GM12878 (cell line): ENCODE results near the gene PRRT1. TPM values are rescaled to one million over a fixed set of nuclear protein-coding genes. Genes with fewer than 3 reads are reported as not detected.

ENCODE experiments used
- ATAC-seq: fragments of 200-7000 bp; cut with Tn5 transposase; 3 replicates; pipeline ENCODE4 v1.9.1; 2020; ENCODE audit warnings: mild to moderate bottlenecking, moderate library complexity
- BruUV-seq: library from RNA; stranded (reverse); fragments of 400-500 nt; replicated peaks from 2 replicates; lab custom pipeline; 2021; lab: Mats Ljungman, UMichigan
- CTCF ChIA-PET: fragments of 300-600 bp; sonication (Branson Sonifier 250); formaldehyde crosslinking; extraction: SDS; loops from one replicate; lab custom pipeline; 2021; ENCODE audit warnings: inconsistent platforms; lab: Yijun Ruan, JAX
- POLR2A ChIA-PET: fragments of 350-600 bp; formaldehyde crosslinking; extraction: SDS; loops from one replicate; lab custom pipeline; 2021; ENCODE audit warnings: inconsistent platforms; lab: Charles Lee
- RAD21 ChIA-PET: fragments of 300-600 bp; sonication (Branson Sonifier 250); formaldehyde crosslinking; loops from one replicate; lab custom pipeline; 2023; ENCODE audit warnings: antibody characterized with exemption; ENCODE audit not compliant: unreplicated experiment; lab: Charles Lee
- SMC1A ChIA-PET: fragments of 300-600 bp; sonication (Branson Sonifier 250); formaldehyde crosslinking; loops from one replicate; lab custom pipeline; 2023; ENCODE audit not compliant: unreplicated experiment, uncharacterized antibody; lab: Charles Lee
- DNase-seq: peaks from one replicate; pipeline ENCODE4 v3.0.0-alpha.2; 2011; ENCODE audit warnings: low read depth, low spot score
- FAIRE-seq: peaks from 3 replicates; lab custom pipeline; 2011; peaks lifted over from hg19 to GRCh38; lab: Jason Lieb, UNC
- H2AFZ ChIP-seq: 2 replicates; pipeline ENCODE4 v1.6.0; 2011; ENCODE audit warnings: low read depth, low read length, control low read depth; ENCODE audit not compliant: control insufficient read depth
- H3K27ac ChIP-seq: 2 replicates; pipeline ENCODE4 v1.5.1; 2011; ENCODE audit warnings: control low read depth; ENCODE audit not compliant: control insufficient read depth, insufficient read depth
- H3K27me3 ChIP-seq, 2 experiments: replicated peaks in 1 of 2; 2 replicates each; pipeline versions ENCODE4 v1.6.0 to v1.6.1; 2011; ENCODE audit warnings: low read length in 1 of 2; ENCODE audit not compliant: control insufficient read depth in 2 of 2, insufficient read depth in 2 of 2
- H3K36me3 ChIP-seq, 2 experiments: 2 replicates each; pipeline ENCODE4 v1.5.1; 2011; ENCODE audit warnings: low read length in 1 of 2; ENCODE audit not compliant: control insufficient read depth in 2 of 2, insufficient read depth in 2 of 2
- H3K4me1 ChIP-seq: 2 replicates; pipeline ENCODE4 v1.6.1; 2011; ENCODE audit warnings: mild to moderate bottlenecking, low read length, moderate library complexity, mixed read lengths; ENCODE audit not compliant: control insufficient read depth, insufficient read depth
- H3K4me2 ChIP-seq: 2 replicates; pipeline ENCODE4 v1.6.0; 2011; ENCODE audit warnings: control low read depth; ENCODE audit not compliant: control insufficient read depth, insufficient read depth
- H3K4me3 ChIP-seq: fragments of 200-600 bp; sonication (generic); 2 replicates; pipeline ENCODE4 v1.5.1; 2016
- H3K79me2 ChIP-seq: 2 replicates; pipeline ENCODE4 v1.6.0; 2011; ENCODE audit warnings: low read length; ENCODE audit not compliant: control insufficient read depth, insufficient read depth
- H3K9ac ChIP-seq: 2 replicates; pipeline ENCODE4 v1.8.0; 2011; ENCODE audit warnings: low read length, control low read depth, mixed read lengths; ENCODE audit not compliant: control insufficient read depth, insufficient read depth
- H3K9me3 ChIP-seq: replicated peaks from 3 replicates; pipeline ENCODE4 v1.5.1; 2011; ENCODE audit warnings: mild to moderate bottlenecking, low read length; ENCODE audit not compliant: control insufficient read depth, insufficient read depth
- H4K20me1 ChIP-seq: 2 replicates; pipeline ENCODE4 v1.6.0; 2011; ENCODE audit not compliant: control insufficient read depth, insufficient read depth
- NR2C2 ChIP-seq: IDR thresholded peaks from 2 replicates; pipeline ENCODE4 v1.6.1; 2011; ENCODE audit warnings: borderline replicate concordance, low read depth; ENCODE audit not compliant: control insufficient read depth, insufficient read length
- RAD21 ChIP-seq: IDR thresholded peaks from 2 replicates; pipeline ENCODE4 v1.6.1; 2011; ENCODE audit warnings: mild to moderate bottlenecking, low read depth, low read length, moderate library complexity; ENCODE audit not compliant: insufficient read depth
- ZNF274 ChIP-seq: IDR thresholded peaks from one replicate; pipeline ENCODE4 v1.8.0; 2011; ENCODE audit not compliant: insufficient read length, insufficient read depth
- WGBS: methylation state at CpG from one replicate; pipeline ENCODE4 v1.1.6; 2016; ENCODE audit warnings: low lambda C conversion rate; ENCODE audit not compliant: insufficient replicate concordance, insufficient coverage; ENCODE audit errors: missing lambda C conversion rate; 5-methylcytosine and 5-hydroxymethylcytosine counted together
- in situ Hi-C: fragments of 300-500 bp; cut with MboI; formaldehyde crosslinking; loops from 9 replicates; pipeline ENCODE4 v1.14.3; 2018; ENCODE audit warnings: mixed read lengths
- intact Hi-C: fragments of 100-400 bp; cut with micrococcal nuclease; formaldehyde crosslinking; loops from one replicate; pipeline ENCODE4 v1.14.2; 2022; ENCODE audit not compliant: unreplicated experiment
- polyA plus RNA-seq, 11 experiments: library from polyadenylated mRNA; depleted of rRNA in 4 of 11; unstranded in 6 of 11; stranded (reverse) in 5 of 11; fragments of >200 nt; fragmentation: Nextera tagmentation in 4 of 11; fragmentation: Illumina TruSeq in 1 of 11; extraction: Ambion mirVana in 4 of 11; extraction: Trizol in 1 of 11; gene quantifications; 1 replicate in 1 of 11; 2 replicates in 10 of 11; pipeline versions ENCODE4 v1.2.1 to v1.2.3, GENCODE V29; 2011 to 2016; ENCODE audit warnings: inconsistent platforms in 2 of 11, missing spikeins in 2 of 11, low read depth in 1 of 11
- total RNA-seq, 4 experiments: library from RNA; depleted of rRNA in 3 of 4; stranded (reverse); fragments of >200 nt in 3 of 4; fragmentation: Illumina TruSeq in 1 of 4; extraction: Trizol in 1 of 4; gene quantifications; 2 replicates each; pipeline versions ENCODE4 v1.2.1 to v1.2.3, GENCODE V29; 2013 to 2021
- TF ChIP-seq, protein P1 (sequence below), 3 experiments: IDR thresholded peaks in 2 of 3; conservative IDR thresholded peaks in 1 of 3; 2 replicates each; pipeline ENCODE4 v1.5.1; 2011; ENCODE audit warnings: low read depth in 3 of 3, low read length in 3 of 3, mild to moderate bottlenecking in 3 of 3, control low read depth in 2 of 3, moderate library complexity in 2 of 3, inconsistent platforms in 1 of 3, mixed read lengths in 1 of 3; ENCODE audit not compliant: control insufficient read depth in 2 of 3, insufficient read depth in 1 of 3; ENCODE audit errors: extremely low read depth in 1 of 3
- TF ChIP-seq, protein P2 (sequence below): IDR thresholded peaks from 2 replicates; pipeline ENCODE4 v1.6.1; 2012; ENCODE audit warnings: mild to moderate bottlenecking, low read depth, low read length

Gene PRRT1
- total and polyA plus RNA-seq, 10 of the 15 experiments (the other 5 are each of a cell fraction or from before 2014, with no cell fraction given), result 0.04 to 0.15 (median 0.10) TPM; not detected in 6

DNA sequence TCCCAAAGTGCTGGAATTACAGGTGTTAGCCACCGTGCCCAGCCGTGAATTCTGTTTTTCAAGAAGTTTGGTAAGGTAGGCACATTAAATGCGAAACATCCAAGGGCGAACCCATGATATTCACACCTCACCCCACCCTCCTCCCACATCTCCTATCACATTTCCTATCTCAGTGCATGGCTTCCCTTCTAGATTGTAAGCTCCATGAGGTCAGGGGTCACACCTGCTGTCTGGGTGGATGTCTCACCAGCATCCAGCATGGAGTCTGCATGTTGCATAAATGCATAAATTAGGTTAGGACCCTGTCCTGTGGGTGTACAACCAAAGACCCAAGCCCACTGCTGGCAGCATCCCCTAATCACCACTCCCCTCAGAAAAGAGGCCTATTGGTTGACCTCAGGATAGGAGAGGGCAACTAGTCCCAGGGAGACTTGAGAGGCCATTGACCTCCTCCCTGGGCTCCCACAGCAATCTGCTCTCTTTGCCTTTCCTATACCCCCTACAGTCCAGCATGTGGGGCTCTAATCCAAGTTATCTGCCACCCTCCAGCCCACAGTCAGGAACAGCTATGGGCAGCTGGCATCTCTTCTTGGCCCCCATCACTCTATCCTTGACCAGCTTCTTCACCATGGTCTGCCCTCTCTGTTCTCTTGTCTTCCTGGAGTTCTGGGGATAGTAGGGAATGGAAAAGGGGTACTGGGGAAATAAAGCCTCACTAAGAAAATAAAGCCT is 4.2 kb downstream of the PRRT1 start:
- RAD21 ChIA-PET, result no interaction called here
- H3K4me3 ChIP-seq, result no peak overlapping the region
- no peaks in the 10 kb centered on the region for H3K36me3 ChIP-seq
- TF ChIP-seq, protein P1, sequence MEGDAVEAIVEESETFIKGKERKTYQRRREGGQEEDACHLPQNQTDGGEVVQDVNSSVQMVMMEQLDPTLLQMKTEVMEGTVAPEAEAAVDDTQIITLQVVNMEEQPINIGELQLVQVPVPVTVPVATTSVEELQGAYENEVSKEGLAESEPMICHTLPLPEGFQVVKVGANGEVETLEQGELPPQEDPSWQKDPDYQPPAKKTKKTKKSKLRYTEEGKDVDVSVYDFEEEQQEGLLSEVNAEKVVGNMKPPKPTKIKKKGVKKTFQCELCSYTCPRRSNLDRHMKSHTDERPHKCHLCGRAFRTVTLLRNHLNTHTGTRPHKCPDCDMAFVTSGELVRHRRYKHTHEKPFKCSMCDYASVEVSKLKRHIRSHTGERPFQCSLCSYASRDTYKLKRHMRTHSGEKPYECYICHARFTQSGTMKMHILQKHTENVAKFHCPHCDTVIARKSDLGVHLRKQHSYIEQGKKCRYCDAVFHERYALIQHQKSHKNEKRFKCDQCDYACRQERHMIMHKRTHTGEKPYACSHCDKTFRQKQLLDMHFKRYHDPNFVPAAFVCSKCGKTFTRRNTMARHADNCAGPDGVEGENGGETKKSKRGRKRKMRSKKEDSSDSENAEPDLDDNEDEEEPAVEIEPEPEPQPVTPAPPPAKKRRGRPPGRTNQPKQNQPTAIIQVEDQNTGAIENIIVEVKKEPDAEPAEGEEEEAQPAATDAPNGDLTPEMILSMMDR (IDR thresholded peaks at IDR 0.05 in 2 of 3, conservative IDR thresholded peaks at IDR 0.05 in 1 of 3; ENCODE audit: control insufficient read depth in 2 of 3, extremely low read depth in 1 of 3, insufficient read depth in 1 of 3, low read depth in 3 of 3, low read length in 3 of 3), result peak in 1 of 3 experiments; percentile 12; a peak in 1 of 6 replicates
- TF ChIP-seq NR2C2, result no peak
- 0 out of 2 replicates have a peak, but pooled peaks have one; percentile 26 for TF ChIP-seq RAD21
- TF ChIP-seq, protein P2, sequence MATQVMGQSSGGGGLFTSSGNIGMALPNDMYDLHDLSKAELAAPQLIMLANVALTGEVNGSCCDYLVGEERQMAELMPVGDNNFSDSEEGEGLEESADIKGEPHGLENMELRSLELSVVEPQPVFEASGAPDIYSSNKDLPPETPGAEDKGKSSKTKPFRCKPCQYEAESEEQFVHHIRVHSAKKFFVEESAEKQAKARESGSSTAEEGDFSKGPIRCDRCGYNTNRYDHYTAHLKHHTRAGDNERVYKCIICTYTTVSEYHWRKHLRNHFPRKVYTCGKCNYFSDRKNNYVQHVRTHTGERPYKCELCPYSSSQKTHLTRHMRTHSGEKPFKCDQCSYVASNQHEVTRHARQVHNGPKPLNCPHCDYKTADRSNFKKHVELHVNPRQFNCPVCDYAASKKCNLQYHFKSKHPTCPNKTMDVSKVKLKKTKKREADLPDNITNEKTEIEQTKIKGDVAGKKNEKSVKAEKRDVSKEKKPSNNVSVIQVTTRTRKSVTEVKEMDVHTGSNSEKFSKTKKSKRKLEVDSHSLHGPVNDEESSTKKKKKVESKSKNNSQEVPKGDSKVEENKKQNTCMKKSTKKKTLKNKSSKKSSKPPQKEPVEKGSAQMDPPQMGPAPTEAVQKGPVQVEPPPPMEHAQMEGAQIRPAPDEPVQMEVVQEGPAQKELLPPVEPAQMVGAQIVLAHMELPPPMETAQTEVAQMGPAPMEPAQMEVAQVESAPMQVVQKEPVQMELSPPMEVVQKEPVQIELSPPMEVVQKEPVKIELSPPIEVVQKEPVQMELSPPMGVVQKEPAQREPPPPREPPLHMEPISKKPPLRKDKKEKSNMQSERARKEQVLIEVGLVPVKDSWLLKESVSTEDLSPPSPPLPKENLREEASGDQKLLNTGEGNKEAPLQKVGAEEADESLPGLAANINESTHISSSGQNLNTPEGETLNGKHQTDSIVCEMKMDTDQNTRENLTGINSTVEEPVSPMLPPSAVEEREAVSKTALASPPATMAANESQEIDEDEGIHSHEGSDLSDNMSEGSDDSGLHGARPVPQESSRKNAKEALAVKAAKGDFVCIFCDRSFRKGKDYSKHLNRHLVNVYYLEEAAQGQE, result no peak
- TF ChIP-seq ZNF274, result no peak
- no peaks in the 10 kb centered on the region for H3K79me2 ChIP-seq
- H3K27me3 ChIP-seq, result peaks cover 9 to 12% of the 10 kb centered on the region in 2 experiments
- no peak overlapping the region for H3K4me2 ChIP-seq
- no peaks in the 10 kb centered on the region; the same call in 2 of the 3 replicates for H3K9me3 ChIP-seq
- DNase-seq, result no peak
- no peak overlapping the region for H2AFZ ChIP-seq
- FAIRE-seq, result no peak
- SMC1A ChIA-PET, result no interaction called here
- no peak overlapping the region for H3K27ac ChIP-seq
- WGBS, result 71% methylated on average over 4 of the region's 4 CpGs
- H4K20me1 ChIP-seq, result no peaks in the 10 kb centered on the region
- ATAC-seq, result peak; percentile 36; the same call in 1 of the 3 replicates
- BruUV-seq, result no TSS peak
- no peaks in the 10 kb centered on the region for H3K4me1 ChIP-seq
- intact Hi-C loops (no loop called here), in situ Hi-C loops (no loop called here)
- no peak overlapping the region for H3K9ac ChIP-seq
- POLR2A ChIA-PET, result no interaction called here
- CTCF ChIA-PET, result no interaction called here
